ENCODE measurements around the gene PRX.

GRCh38 chr19:40423938-40424337 is 10.8 kb upstream of the PRX start:
- TF ChIP-seq YY1 (IDR thresholded peaks at IDR 0.05; ENCODE audit: extremely low read depth, insufficient replicate concordance, low read depth, low read length) (no peak), JUND (IDR thresholded peaks at IDR 0.05) (no peak), POLR2AphosphoS5 (IDR thresholded peaks at IDR 0.05; ENCODE audit: low read depth, low read length) (no peak), EGR1 (IDR thresholded peaks at IDR 0.05; ENCODE audit: low read depth) (no peak), MAX (IDR thresholded peaks at IDR 0.05) (no peak), ZNF274 (IDR thresholded peaks at IDR 0.05; ENCODE audit: low read depth, low read length) (no peak), ATF3 (IDR thresholded peaks at IDR 0.05) (no peak), CTCF (IDR thresholded peaks at IDR 0.05 in 2 of 3, conservative IDR thresholded peaks at IDR 0.05 in 1 of 3; ENCODE audit: borderline replicate concordance in 1 of 3, insufficient read depth in 1 of 3, low read depth in 2 of 3, low read length in 2 of 3) (no peak), ZFX (IDR thresholded peaks at IDR 0.05) (no peak), POLR2A (IDR thresholded peaks at IDR 0.05; ENCODE audit: borderline replicate concordance, extremely low read depth, insufficient read depth, insufficient read length) (no peak), SP1 (IDR thresholded peaks at IDR 0.05; ENCODE audit: low read depth) (no peak)
